Kidney tubule cell (primary cell): ENCODE results near the gene GRID1.

ENCODE experiments used
- DNase-seq: peaks from one replicate; pipeline ENCODE4 v3.0.0-alpha.2; 2018; ENCODE audit warnings: low spot score

The GRID1 gene

DNA sequence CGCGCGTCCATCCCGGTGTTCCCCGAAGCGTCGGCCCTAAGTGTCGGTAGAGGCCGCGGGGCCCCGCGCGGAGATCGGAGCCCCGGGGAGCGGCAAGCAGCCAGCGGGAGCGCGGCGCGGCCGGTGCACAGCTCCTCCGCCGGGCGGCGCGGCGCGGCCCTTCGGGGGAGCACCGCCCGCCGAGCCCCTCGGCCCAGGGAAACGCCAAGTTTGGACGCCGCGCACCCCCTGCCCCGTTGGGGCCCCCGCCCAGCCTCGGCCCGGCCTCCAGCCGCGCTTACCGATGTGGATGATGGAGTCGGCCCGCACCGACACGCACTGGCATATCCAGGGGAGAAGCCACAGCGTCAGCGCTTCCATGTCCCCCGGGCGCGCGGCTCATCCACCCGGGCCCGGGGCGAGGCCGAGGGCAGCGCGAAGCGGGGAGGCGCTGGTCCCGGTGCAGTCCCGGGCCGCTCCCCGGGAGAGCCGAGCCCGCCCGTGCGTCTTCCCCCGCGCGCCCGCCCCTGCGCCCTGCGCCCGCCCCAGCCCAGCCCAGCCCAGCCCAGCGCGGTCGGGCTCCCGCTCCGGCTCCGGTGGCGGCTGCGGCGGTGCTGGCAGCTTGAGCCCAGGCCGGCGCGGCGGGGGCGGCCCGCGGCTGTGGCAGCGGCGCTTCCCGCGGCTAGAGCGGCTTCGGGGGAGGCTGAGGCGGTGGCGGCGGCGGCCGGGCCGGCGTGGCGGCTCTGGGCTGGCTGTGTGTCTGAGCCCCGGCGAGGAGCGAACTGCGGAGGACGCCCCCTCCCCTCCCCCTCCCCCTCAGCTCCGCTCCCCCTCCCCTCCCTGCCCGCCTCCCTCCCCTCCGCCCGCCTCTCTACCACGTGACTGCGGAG, at the start of gene GRID1:
Gene GRID1, minus strand, starts transcription at position 763 of the 869 bp plus-strand sequence.
- no peak for DNase-seq

DNA sequence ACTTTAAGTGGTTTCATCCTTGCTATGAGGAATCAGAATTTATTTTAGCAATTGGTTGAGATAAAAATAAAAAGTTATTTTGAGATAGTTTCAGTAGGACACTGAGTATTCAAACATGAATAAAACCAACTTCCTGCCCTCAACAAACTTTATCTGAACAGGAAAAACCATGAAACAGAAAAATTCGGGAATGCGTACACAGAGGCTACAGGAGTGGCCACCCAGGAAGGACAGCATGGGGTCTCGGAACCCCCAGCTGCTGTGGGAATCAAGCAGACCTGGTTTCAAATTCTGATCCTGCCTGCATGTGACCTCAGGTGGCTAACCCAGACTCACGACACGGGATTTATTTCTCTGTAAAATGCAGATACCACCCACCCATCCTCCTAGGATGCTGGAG, 49.0 kb upstream of the GRID1 start:
- no peak for DNase-seq

DNA sequence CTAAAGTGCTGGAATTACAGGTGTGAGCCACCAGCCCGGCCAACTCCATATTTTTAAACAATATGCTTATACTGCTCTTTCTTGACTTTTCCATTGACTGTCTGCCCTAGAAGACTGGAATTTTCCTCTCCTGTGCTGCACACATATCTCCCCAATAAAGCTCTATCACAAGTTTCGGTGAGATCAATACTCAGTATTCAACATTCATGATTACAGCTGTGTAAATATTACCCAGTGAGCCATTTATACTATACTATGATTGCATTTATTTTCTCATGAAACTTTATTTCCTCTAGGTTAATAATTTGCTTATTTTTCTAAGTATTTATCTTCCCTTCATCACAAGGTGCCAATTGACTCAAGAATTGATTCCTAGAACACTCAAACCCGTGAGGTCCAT, 48.5 kb upstream of the GRID1 start:
- no peak for DNase-seq

DNA sequence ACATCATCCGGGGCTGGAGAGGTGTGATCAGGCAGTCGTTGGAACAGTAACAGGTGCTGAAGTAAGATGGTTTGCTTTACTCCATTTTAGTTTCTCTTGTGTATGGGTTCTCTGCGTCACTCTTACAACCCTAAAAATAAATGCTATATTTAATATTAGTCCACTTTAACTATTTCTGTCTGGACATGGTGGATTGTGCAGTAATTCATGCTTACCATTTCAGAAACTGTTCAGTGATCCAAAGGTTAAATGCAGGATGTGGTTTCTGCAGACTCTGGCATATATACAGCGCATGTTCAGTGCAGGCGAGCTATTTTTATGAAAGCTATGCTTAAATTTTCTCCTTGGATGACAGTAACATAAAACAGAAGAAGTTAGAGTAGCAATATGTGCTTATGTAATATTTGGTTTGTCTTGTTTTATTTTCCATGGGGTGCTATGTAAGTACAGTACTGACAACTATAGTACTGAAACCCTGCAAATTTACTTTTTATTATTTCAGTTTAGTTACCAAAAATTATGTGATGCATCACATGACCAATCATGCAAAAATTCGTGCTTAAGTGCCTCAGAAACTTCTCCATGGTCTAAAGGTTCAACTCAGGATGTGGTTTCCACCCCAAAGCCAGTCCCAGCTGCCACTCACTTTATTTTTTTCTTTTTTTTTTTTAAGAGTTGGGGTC, 46.6 kb upstream of the GRID1 start:
- DNase-seq: peak; percentile 71

DNA sequence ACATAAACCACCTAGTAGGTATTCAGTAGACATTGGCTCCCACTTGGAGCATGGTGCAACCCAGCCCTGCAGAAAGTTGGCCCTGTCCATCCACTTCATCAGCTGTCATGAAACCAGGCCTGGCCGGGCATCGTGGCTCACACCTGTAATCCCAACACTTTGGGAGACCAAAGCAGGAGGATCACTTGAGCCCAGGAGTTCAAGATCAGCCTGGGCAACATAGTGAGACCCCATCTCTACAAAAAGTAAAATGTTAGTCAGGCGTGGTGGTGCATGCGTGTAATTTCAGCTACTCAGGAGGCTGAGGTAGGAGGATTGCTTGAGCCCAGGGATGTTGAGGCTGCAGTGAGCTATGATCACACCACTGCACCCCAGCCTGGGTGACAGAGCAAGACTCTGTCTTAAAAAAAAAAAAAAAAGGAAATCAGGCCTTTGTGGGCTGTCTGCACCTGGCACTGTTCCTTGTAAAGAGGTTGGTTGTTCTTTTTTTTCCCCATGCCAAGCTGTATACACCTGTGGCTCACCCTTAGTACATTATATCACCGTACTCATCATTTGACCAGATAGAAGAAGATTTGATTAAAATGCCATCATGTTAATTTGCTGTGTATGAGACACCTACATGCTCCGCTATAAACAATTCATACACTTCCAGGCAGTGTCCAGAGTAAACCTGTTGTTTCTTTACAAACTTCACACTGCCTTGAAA, 45.4 kb upstream of the GRID1 start:
- no peak for DNase-seq

DNA sequence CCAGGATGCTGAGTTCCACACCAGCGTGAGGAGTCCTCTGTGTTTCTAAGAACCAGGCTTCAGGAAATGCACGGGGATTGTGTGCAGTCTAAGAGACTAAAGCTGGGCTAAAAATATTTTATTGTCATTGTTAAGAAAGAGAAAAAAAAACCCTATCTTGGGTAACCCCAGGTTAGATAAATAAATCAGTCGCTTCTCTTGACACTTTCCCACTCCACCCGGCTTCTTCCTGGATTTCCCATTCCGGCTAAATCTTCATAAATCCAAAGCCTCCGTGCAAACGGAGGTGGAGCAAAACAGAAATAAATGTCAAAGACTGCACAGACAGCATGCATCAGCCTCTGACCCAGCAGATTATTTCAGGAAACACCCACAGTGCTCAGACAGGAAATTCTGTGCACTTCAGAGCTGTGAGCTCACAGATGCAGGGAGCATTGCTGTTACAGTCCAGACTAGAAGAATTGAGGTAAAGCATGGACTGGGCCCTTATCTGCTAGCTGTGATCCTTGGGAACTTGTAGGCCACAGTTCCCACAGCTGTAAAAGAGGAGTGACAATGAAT, 44.8 kb upstream of the GRID1 start:
- peak; percentile 54 for DNase-seq

DNA sequence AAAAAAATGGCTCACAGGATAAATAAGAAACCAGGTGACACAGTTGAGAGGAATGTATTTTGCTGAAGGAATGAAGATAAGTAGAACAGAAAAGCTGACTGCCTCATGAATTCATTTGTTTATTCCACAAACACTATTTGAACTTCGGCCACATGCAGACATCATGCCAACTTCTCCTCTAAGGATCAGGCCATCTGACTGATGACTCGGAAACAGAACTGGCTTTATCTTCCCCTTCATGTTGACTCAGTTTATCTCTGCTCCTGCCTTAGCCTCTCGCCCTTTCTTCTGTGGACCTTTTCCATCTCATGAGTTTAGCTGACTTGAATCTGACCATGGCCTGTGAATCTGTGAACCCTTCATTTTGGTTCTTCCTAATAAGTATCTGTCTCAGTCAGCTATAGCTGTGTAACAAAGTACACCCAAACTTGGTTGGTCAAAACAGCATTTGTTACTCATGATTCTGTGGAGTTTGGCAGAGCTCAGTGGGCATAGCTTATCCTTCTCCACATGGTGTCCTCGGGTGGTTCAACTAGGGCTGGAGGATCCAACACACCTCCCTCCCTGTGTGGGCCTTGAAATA, 44.0 kb upstream of the GRID1 start:
- DNase-seq: peak; percentile 70

DNA sequence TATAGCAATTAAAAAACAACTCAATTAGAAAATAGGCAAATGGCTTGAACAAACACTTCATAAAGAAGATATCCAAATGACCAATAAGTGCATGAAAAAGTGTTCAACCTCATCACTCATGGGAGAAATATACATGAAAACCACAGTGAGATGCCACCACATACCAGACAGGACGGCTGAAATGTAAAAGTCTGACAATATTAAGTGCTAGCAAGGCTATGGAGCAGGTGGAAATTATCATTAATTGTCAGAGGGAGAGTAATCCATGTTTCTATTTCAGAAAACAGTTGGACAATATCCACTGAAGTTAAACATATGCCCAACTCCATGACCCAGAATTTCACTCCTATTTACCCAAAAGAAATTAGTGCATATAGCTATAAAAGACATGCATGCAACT, 42.6 kb upstream of the GRID1 start:
- DNase-seq: no peak

DNA sequence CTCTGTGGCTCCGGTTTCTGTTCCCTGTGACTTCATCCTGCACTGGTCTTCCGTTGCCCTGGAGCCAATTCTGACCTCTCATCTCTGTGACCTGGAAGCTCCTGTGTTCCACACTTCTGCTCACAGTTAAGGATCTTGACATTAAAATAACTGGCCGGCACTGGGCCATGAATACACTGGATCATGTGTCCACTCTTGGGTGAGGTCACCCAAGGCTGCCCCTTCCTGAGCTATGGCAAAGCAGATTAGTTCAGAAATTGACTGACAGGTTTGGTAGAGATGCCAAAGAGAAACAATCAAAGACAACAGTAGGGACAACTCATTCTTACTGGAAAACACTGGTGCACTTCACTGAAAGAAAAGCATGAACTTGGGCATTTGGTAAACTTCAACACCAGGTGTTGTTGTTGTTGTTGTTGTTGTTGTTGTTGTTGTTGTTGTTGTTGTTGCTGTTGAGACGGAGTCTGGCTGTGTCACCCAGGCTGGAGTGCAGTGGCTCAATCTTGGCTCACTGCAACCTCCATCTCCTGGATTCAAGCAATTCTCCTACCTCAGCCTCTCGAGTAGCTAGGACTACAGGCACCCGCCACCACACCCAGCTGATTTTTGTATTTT, 36.7 kb upstream of the GRID1 start:
- peak; percentile 93 for DNase-seq

DNA sequence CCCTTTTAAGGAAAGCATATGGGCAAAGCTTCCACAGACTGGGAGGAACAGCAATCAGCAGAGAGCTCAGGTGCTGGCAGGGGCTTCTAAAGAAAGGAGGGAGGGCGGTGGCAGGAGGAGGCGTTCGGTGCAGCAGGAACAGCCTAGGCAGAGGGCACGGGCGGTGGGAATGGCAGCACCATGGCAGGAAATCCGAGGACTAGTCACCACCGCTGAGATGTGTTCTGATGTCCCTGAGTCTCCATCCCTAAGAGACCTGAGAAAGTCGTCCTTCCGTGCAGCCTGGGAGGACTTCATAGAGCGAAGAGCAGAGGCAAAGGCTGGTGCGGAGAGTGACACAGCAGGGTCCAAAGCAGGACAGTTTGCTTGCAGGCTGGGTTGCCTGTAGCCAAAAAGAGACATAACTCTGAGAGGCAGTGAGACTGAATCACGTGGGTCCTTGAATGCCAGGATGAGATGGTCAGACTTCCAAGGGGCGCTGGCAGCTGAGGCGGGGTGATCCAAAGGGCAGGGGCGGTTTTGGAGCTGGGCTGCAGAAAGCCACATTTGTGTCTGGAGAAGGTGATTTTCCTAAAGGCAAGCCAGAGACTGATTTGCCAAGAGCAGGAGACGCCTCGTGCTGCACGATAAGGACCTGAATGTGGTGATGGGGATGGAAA, 35.8 kb upstream of the GRID1 start:
- DNase-seq: peak; percentile 64

DNA sequence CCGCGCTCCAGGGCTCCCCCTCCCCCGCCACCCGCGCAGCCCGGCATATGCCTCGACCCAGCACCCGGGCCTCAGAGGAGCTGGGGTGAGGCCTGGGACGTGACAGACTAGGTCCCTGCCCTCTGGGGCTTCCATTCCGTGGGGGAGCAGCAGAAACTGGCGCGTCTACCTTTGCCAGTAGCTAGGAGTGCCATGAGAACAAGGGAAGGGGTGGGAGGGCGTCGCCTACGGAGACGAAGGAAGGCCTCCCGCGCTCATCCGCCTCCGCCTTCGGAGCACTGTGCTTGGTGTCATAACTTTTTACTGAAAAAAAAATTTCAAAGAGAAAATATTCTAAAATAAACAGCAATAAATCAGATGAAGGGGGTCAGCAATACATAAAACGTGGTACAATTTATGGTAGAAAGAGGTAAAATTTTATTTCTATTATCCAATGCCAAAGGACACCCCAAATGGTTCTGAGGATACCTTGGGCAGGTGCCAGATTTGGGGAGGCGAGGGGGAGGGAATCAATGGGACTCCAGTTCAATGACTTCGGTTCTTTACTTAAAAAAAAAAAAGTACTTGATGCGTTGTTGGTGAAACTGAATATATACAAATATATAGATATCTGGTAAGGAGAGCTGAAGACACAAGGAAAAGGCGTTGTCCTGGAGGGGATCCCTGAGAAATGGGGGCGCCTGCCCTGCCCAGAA, 35.1 kb upstream of the GRID1 start:
- peak; percentile 42 for DNase-seq

DNA sequence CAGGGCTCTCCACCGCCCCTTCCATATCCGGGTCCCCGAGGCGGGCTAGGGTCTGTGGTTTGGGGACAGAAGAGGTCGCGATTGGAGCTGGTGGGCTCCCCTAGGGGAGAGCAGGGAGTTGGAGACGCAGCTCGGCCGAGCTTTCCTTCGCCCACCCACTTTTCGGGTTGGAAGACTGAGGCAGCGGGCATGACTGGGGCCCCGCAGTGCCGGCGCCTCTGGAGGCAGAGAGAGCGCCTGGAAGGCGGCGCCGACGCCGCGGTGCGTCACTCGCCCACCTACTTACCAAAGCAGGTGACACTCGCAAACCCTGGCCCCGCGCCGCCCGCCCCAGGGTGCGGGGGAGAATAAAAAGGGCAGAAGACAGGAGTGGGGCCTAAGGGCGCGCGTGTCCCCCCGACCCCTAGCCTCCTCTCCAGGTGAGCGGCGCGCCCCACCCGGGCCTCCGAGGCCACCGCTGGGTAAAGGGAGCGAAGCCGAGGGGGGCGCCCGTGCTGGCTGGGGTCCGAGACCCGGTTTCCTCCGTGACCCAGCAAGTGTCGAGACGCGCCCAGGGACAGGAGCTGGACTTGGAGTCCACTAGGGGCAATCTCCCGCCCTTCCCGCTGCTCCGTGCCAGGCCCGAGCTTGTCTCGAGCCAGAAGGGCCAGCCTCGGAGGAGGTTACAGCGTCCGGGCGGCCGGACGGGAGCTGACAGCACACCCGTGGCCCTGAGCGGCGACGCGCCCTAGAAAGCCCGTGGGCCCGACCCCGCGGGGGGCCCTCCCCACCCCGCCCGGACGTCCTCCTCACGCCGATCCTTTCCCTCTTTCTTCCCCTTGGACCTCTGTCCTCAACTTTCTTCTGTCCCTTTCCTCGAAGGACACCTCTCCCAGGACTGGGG, 34.4 kb upstream of the GRID1 start:
- DNase-seq: peak; percentile 74

DNA sequence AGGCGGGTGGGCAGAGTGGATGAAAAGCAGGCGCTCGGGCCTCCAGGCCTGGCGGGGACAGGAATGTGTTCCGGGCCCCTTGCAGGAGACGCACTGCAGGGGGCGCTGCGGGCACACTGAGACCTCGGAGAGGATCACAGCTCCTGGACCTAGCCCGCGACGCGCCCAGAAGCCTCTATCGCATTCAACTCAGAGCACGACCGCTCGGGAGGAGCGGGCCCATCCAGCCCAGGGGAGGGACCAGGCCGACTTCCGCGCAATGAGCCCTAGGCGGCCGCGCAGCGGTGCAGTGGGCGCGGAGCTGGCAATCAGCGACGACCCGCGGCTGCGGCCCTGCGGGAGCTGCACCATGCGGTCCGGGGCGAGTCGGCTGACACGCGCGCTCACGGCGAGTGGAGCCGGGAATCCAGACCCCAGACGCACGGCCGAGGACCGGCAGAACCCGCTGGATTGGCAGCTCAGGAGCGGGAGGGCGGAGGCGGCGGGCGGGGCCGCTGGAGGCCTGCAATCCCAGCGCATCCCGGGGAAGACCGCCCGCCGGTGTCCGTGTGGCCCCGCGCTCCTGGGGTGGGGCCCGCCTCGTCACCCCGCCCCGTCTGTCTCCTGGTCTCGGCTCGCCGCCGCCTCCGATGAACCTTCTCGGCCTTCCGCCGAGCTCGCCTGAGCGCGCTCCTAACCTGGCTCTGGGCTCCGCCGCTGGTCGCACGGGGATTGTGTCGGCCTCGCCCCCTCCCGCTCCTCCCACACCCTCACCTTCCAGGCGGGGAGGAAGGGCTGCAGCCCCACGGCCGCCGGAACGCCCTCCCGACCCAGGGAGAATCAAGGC, 33.5 kb upstream of the GRID1 start:
- peak; percentile 97 for DNase-seq

DNA sequence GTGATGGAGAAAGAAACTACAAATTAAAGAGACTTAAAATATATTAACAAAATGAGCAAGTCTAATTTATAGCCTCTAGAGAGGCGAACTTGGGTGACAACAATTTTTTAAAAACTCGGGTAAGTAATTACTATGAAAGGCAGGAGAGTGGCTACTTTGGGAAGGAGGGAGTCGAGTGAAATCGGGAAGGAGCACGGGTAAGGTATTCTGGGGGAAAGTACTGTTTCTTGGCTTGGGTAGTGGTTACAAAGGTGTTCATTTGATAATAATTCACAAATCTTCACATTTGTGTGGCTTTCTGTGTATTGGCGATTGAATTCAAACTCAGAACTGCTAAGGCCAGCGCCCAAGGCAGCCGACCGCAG, 32.9 kb upstream of the GRID1 start:
- no peak for DNase-seq

DNA sequence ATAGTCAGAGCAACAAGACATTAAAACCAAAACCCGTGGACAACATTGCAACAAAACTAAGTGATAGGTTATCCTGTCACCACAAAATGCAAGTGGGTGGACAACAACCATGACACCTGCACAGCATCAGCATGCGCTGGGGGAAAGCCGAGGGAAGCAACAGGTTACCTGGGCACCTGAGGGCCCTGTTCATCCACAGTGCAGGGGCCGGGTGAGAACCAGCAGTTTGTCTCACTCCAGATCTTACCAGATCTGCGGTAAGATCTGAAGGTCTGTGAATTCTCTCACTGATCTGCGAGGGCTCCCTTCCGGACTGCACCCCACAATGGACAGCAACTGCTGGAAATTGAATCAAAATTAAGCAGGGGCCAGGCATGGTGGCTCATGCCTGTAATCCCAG, 30.5 kb upstream of the GRID1 start:
- DNase-seq: no peak

DNA sequence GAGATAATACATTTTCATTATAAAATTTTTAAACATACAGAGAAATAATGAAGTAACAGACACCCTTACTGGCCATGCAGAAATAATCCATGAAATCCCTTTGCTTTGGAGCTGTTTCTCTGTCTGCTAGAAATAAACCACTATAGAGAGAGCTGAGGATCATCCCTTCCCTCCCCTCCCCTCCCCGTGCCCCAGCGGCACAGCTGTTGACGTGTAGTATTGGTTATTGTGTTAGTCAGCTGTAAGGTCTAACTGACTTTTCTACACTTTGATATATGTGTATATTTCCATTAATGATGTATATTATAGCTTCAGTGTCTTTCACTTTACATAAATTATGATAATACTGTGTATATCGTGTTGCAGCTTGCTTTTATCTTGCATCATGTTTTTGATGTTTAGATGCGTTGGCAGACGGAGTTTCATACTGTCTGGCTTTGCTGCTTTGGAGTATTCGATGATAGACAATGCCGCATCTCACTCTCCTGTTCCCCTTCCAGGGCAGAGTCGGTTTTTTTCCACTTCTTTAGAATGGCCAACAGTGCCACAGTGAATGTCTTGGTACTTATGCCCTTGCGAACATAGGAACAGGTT, 27.4 kb upstream of the GRID1 start:
- no peak for DNase-seq

DNA sequence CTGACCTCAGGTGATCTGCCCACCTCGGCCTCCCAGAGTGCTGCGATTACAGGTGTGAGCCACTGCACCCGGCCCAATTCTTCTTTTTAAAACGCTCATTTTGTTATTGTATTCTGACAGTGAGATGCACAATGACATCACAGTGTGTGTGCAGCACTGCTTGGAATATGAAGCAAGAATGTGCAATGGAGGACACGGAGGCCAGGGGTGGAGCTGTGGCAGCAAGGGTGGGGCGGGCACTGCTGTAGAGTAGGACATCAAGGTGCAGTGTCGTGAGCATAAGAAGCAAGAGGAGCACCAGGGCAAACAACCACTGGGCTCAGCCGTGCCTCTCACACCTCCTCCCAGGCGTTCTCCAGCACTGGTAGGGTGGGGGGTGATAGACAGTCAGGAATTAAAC, 26.8 kb upstream of the GRID1 start:
- DNase-seq: no peak

DNA sequence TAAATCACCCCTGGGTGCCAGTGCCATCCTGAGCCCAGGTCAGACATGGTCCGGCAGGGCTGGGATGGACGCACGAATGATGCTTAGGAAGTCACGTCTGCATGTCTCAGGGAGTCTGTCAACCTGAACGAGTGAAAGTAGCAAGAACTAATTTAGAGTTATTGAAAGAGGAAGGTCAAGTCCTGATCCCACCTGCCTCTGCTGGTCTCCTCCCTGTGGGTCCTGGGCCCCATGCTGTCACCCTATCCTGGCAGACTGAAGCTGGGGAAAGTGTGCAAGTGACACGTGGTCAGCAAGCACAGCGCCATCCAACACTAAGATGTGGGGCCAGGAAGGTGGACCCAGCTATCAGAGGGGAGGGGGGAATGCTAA, 26.1 kb upstream of the GRID1 start:
- DNase-seq: no peak
